Hepatocyte (in vitro differentiated cells): ENCODE results near the gene DALRD3. TPM values are rescaled to one million over a fixed set of nuclear protein-coding genes. Genes with fewer than 3 reads are reported as not detected.

ENCODE experiments used
- DNase-seq: peaks from one replicate; pipeline ENCODE4 v3.0.0-alpha.2; 2016; ENCODE audit warnings: low spot score
- H2AFZ ChIP-seq: fragments of 200-600 bp; sonication (generic); 2 replicates; pipeline ENCODE4 v1.6.0; 2016; ENCODE audit warnings: antibody characterized with exemption, mild to moderate bottlenecking
- H3K27ac ChIP-seq: fragments of 200-600 bp; sonication (generic); 2 replicates; pipeline ENCODE4 v1.5.1; 2016; ENCODE audit warnings: mild to moderate bottlenecking
- H3K27me3 ChIP-seq: fragments of 200-600 bp; sonication (generic); 2 replicates; pipeline ENCODE4 v1.6.1; 2016
- H3K36me3 ChIP-seq: fragments of 200-600 bp; sonication (generic); replicated peaks from 2 replicates; pipeline ENCODE4 v1.5.1; 2016; ENCODE audit warnings: low read depth; ENCODE audit not compliant: insufficient read depth
- H3K4me1 ChIP-seq: fragments of 200-600 bp; sonication (generic); 2 replicates; pipeline ENCODE4 v1.5.1; 2016; ENCODE audit warnings: mild to moderate bottlenecking, moderate library complexity; ENCODE audit not compliant: insufficient read depth
- H3K4me2 ChIP-seq: fragments of 200-600 bp; sonication (generic); 2 replicates; pipeline ENCODE4 v1.6.0; 2016
- H3K4me3 ChIP-seq: fragments of 200-600 bp; sonication (generic); 2 replicates; pipeline ENCODE4 v1.5.1; 2016; ENCODE audit warnings: mild to moderate bottlenecking
- H3K79me2 ChIP-seq: fragments of 200-600 bp; sonication (generic); 2 replicates; pipeline ENCODE4 v1.6.0; 2017; ENCODE audit warnings: mild to moderate bottlenecking
- H3K9me2 ChIP-seq: fragments of 200-600 bp; sonication (generic); replicated peaks from 2 replicates; pipeline ENCODE4 v1.6.0; 2017; ENCODE audit warnings: mild to moderate bottlenecking; ENCODE audit not compliant: insufficient read depth
- H3K9me3 ChIP-seq: fragments of 200-600 bp; sonication (generic); 2 replicates; pipeline ENCODE4 v1.5.1; 2016; ENCODE audit warnings: low read depth, mild to moderate bottlenecking
- H4K20me1 ChIP-seq: fragments of 200-600 bp; sonication (generic); 2 replicates; pipeline ENCODE4 v1.6.0; 2016; ENCODE audit warnings: mild to moderate bottlenecking; ENCODE audit not compliant: insufficient read depth, poor library complexity, severe bottlenecking
- EZH2 ChIP-seq: fragments of 200-600 bp; sonication (generic); IDR thresholded peaks from 2 replicates; pipeline ENCODE4 v1.6.1; 2016; ENCODE audit warnings: antibody characterized with exemption, mild to moderate bottlenecking, borderline replicate concordance
- EZH2phosphoT487 ChIP-seq: fragments of 200-600 bp; sonication (generic); IDR thresholded peaks from one replicate; pipeline ENCODE4 v1.6.1; 2018; ENCODE audit warnings: antibody characterized with exemption, mild to moderate bottlenecking, low read depth, moderate library complexity; ENCODE audit not compliant: unreplicated experiment, severe bottlenecking
- WGBS: methylation state at CpG from one replicate; pipeline ENCODE4 v1.1.6; 2016; ENCODE audit warnings: low lambda C conversion rate; ENCODE audit errors: missing lambda C conversion rate; 5-methylcytosine and 5-hydroxymethylcytosine counted together
- polyA plus RNA-seq: library from polyadenylated mRNA; unstranded; fragments of >200 nt; fragmentation: Nextera tagmentation; extraction: Ambion mirVana; gene quantifications from 2 replicates; pipeline ENCODE4 v1.2.1, GENCODE V29; 2016
- total RNA-seq: library from RNA; depleted of rRNA; stranded (reverse); fragments of >200 nt; gene quantifications from 2 replicates; pipeline ENCODE4 v1.2.3, GENCODE V29; 2014
- TF ChIP-seq, protein P1 (sequence below): fragments of 200-600 bp; sonication (generic); IDR thresholded peaks from 2 replicates; pipeline ENCODE4 v1.5.1; 2016; ENCODE audit warnings: antibody characterized with exemption, mild to moderate bottlenecking; ENCODE audit not compliant: poor library complexity

Gene DALRD3
- total and polyA plus RNA-seq, 2 experiments from 2014 or later = 27.0 to 29.3 TPM

DNA sequence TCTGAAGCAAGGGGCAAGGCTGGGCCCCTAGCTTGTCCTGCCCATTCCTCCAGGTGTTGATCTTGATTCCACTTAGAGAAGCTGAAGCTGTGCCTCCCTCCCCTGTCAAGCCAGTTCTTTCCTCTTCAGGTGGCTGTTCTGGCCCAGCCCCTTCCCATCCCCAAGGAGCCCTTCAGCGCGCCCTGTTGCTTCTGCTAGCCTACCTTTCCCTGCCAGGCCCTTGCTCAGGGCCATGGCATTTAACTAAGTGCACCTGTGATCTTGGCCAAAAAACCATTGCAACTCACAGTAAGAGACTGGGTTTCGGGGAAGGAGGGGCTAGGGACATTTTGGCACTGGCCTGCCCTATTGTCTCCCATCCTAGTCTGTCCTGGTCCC is 13.1 kb downstream of the DALRD3 start:
- H3K79me2 ChIP-seq = peaks cover 28% of the 10 kb centered on the region
- 96% methylated on average over 3 of the region's 3 CpGs for WGBS
- no peaks in the 10 kb centered on the region for H3K36me3 ChIP-seq
- no peaks in the 10 kb centered on the region for H3K9me3 ChIP-seq
- no peak for TF ChIP-seq EZH2phosphoT487
- H2AFZ ChIP-seq = no peak overlapping the region
- H3K9me2 ChIP-seq = no peaks in the 10 kb centered on the region
- no peak overlapping the region for H3K4me3 ChIP-seq
- DNase-seq = no peak
- H3K4me1 ChIP-seq = peaks cover 7% of the 10 kb centered on the region
- H3K4me2 ChIP-seq = no peak overlapping the region
- H3K27me3 ChIP-seq = no peaks in the 10 kb centered on the region
- H4K20me1 ChIP-seq = peaks cover 24% of the 10 kb centered on the region
- H3K27ac ChIP-seq = no peak overlapping the region

DNA sequence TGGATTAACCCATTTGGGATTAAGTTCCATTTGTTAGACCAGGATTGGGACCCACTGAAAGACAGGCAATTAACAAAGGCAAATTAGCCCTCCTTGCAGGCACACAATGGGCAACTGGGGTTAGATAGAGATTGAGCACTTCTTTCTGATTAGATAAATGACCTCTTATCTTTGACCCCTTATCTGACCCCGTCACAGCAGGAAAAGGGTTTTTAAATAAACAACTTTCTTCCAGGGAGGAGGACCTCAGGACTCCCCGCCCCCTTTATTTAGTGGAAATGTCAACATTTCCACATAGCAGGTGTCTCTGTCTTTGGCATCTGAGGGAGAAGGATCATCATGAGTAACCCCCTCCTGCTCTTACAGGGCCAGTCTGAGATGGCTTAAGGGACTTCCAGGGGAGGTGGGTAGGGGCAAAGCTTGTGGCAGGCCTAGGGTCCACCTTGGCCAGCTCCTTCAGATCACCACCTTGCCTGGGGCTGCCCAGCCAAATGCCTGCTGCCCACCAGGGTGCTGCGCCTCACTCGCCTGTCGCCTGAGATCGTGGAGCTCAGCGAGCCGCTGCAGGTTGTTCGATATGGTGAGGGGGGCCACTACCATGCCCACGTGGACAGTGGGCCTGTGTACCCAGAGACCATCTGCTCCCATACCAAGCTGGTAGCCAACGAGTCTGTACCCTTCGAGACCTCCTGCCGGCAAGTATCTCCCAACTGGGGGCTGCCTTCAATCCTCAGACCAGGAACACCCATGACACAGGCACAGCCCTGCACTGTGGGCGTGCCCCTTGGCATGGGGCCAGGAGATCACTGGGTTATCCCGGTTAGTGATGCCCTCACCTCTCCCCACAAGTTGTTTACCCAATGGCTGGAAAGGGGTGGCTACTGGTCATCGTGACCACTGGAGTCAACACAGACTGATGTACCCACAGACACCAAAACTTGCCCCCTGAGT is 13.8 kb downstream of the DALRD3 start:
- no peak overlapping the region for H3K27ac ChIP-seq
- no peaks in the 10 kb centered on the region for H3K27me3 ChIP-seq
- H3K9me3 ChIP-seq = no peaks in the 10 kb centered on the region
- H3K4me1 ChIP-seq = peaks cover 13% of the 10 kb centered on the region
- no peak for DNase-seq
- WGBS = 90% methylated on average over 16 of the region's 16 CpGs
- H4K20me1 ChIP-seq = peaks cover 18% of the 10 kb centered on the region
- H3K4me3 ChIP-seq = no peak overlapping the region
- no peak overlapping the region for H2AFZ ChIP-seq
- H3K4me2 ChIP-seq = no peak overlapping the region
- TF ChIP-seq, protein P1, sequence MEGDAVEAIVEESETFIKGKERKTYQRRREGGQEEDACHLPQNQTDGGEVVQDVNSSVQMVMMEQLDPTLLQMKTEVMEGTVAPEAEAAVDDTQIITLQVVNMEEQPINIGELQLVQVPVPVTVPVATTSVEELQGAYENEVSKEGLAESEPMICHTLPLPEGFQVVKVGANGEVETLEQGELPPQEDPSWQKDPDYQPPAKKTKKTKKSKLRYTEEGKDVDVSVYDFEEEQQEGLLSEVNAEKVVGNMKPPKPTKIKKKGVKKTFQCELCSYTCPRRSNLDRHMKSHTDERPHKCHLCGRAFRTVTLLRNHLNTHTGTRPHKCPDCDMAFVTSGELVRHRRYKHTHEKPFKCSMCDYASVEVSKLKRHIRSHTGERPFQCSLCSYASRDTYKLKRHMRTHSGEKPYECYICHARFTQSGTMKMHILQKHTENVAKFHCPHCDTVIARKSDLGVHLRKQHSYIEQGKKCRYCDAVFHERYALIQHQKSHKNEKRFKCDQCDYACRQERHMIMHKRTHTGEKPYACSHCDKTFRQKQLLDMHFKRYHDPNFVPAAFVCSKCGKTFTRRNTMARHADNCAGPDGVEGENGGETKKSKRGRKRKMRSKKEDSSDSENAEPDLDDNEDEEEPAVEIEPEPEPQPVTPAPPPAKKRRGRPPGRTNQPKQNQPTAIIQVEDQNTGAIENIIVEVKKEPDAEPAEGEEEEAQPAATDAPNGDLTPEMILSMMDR = no peak
- TF ChIP-seq EZH2 (no peak), EZH2phosphoT487 (no peak)
- no peaks in the 10 kb centered on the region for H3K9me2 ChIP-seq
- peaks cover 21% of the 10 kb centered on the region for H3K79me2 ChIP-seq
- no peaks in the 10 kb centered on the region for H3K36me3 ChIP-seq

DNA sequence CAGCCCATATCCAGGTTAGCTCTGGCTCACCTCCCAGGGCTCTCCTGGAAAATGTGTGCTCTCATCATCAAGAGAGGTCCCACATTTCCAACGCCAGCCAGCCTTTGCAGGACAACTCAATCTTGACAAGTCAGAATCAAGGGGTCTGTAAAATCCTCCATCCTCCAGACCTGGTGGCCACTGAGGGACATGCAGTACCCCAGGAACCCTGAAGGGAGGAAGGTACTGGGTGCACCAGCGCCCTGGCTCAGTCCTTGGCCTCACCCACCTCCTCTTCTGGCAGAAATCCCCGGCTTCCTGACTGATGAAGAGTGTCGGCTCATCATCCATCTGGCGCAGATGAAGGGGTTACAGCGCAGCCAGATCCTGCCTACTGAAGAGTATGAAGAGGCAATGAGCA is 17.2 kb downstream of the DALRD3 start:
- Histone ChIP-seq H3K27ac (no peak overlapping the region), H3K36me3 (no peaks in the 10 kb centered on the region), H3K79me2 (no peaks in the 10 kb centered on the region), H2AFZ (no peak overlapping the region), H3K4me3 (no peak overlapping the region), H4K20me1 (no peaks in the 10 kb centered on the region), H3K27me3 (no peaks in the 10 kb centered on the region), H3K4me1 (peaks cover 23% of the 10 kb centered on the region), H3K9me2 (no peaks in the 10 kb centered on the region), H3K9me3 (no peaks in the 10 kb centered on the region), H3K4me2 (no peak overlapping the region)
- 97% methylated on average over 6 of the region's 6 CpGs for WGBS
- TF ChIP-seq EZH2phosphoT487 (no peak), EZH2 (no peak)
- TF ChIP-seq, protein P1 = no peak
- DNase-seq = no peak

DNA sequence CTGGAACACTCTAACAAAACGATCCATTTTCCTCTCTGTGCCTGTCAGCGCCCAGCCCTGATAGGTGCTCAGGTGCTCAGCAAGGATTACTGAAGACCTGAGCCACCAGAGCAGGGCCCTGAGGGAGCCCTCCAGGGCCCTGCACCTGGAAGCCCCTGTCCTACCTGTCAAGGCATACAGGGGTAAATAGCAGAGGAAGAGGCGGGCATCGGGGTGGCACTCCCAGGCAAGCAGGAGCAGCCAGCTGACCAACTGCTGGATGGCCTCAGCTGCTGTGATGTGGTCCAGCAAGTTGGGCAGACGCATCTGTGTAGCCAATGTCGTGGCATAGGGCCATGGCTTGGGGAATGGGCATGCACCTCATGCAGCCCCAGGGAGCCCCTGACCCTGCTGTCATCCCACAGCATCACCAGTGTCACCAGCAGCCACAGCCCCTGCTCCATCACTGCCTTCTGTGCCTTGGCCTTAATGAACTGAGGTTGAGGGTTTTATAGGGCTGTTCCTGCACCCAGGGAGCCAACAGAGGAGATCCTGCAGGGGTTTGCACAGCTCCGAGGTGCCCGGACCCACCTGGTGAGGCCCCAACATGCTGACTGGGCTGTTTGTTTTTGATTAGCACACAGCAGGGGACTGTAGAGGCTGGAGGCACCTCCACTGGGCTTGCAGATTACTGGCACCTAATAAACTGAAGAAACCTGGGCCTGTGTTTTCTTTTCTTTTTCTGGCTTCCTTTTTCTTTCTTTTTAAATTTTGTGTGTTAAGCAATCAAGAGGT is 19.1 kb downstream of the DALRD3 start:
- no peak for TF ChIP-seq EZH2
- TF ChIP-seq, protein P1 = no peak
- Histone ChIP-seq H2AFZ (no peak overlapping the region), H3K27me3 (no peaks in the 10 kb centered on the region), H3K9me3 (no peaks in the 10 kb centered on the region), H3K27ac (peak overlapping the region; percentile 72), H3K36me3 (no peaks in the 10 kb centered on the region), H3K9me2 (no peaks in the 10 kb centered on the region), H3K4me1 (peaks cover 23% of the 10 kb centered on the region), H3K4me2 (peak overlapping the region; percentile 41), H3K79me2 (no peaks in the 10 kb centered on the region), H4K20me1 (no peaks in the 10 kb centered on the region), H3K4me3 (no peak overlapping the region)
- 64% methylated on average over 8 of the region's 8 CpGs for WGBS
- DNase-seq = no peak
